Colonic mucosa (tissue), 4 donors: ENCODE measurements around the gene CCL2. TPM values are rescaled to one million over a fixed set of nuclear protein-coding genes. Genes with fewer than 3 reads are reported as not detected.

Experiments used
- DNase-seq: peaks from one replicate; pipeline ENCODE4 v3.0.0-alpha.2; 2020
- H3K27ac ChIP-seq: fragments of 200-600 bp; one replicate; pipeline ENCODE4 v1.8.0; 2021
- H3K27me3 ChIP-seq: fragments of 200-600 bp; one replicate; pipeline ENCODE4 v1.8.0; 2021
- H3K36me3 ChIP-seq: fragments of 200-600 bp; one replicate; pipeline ENCODE4 v1.8.0; 2021
- H3K4me1 ChIP-seq: fragments of 200-600 bp; one replicate; pipeline ENCODE4 v1.8.0; 2021; ENCODE audit warnings: mild to moderate bottlenecking
- H3K4me3 ChIP-seq: fragments of 200-600 bp; one replicate; pipeline ENCODE4 v1.8.0; 2021
- H3K9ac ChIP-seq, 2 donors: one replicate each; pipeline ENCODE4 v1.7.0; 2013; ENCODE audit warnings: control low read depth in 2 of 2, low read depth in 2 of 2, low read length in 2 of 2
- H3K9me3 ChIP-seq: fragments of 200-600 bp; one replicate; pipeline ENCODE4 v1.8.0; 2021
- intact Hi-C: fragments of 100-400 bp; cut with DNase I; formaldehyde crosslinking; loops from one replicate; pipeline ENCODE4 v1.14.1; 2022
- total RNA-seq, 2 donors: library from RNA; stranded (reverse); fragmentation: NEBNext Ultra II Directional in 1 of 2; extraction: Animal tissue kit (Norgen Biotek cat#: 25700) in 1 of 2; gene quantifications; one replicate each; pipeline ENCODE4 v1.2.1, GENCODE V29; 2021
- TF ChIP-seq, protein P1 (sequence below): fragments of 200-600 bp; IDR thresholded peaks from one replicate; pipeline ENCODE4 v1.8.0; 2022; ENCODE audit warnings: antibody characterized with exemption, mild to moderate bottlenecking
- donor health status: healthy.
- donor health status: DM: no; HTN: no; CAD: no.
- donor health status: DM: no; HTN: no; CAD: no.

CCL2 gene
- total RNA-seq, 2 donors from 2014 or later = 4.2 to 96.2 TPM

GRCh38 chr17:34219405-34219804 lies 35.7 kb upstream of the CCL2 start:
- no peaks in the 10 kb centered on the region for H3K9me3 ChIP-seq
- H3K27me3 ChIP-seq = no peaks in the 10 kb centered on the region
- H3K4me1 ChIP-seq = no peaks in the 10 kb centered on the region
- H3K4me3 ChIP-seq = no peak overlapping the region
- intact Hi-C loops = no loop called here
- TF ChIP-seq, protein P1, sequence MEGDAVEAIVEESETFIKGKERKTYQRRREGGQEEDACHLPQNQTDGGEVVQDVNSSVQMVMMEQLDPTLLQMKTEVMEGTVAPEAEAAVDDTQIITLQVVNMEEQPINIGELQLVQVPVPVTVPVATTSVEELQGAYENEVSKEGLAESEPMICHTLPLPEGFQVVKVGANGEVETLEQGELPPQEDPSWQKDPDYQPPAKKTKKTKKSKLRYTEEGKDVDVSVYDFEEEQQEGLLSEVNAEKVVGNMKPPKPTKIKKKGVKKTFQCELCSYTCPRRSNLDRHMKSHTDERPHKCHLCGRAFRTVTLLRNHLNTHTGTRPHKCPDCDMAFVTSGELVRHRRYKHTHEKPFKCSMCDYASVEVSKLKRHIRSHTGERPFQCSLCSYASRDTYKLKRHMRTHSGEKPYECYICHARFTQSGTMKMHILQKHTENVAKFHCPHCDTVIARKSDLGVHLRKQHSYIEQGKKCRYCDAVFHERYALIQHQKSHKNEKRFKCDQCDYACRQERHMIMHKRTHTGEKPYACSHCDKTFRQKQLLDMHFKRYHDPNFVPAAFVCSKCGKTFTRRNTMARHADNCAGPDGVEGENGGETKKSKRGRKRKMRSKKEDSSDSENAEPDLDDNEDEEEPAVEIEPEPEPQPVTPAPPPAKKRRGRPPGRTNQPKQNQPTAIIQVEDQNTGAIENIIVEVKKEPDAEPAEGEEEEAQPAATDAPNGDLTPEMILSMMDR = no peak
- H3K9ac ChIP-seq = no peak overlapping the region
- no peak overlapping the region for H3K27ac ChIP-seq
- DNase-seq = no peak
- no peaks in the 10 kb centered on the region for H3K36me3 ChIP-seq

DNA sequence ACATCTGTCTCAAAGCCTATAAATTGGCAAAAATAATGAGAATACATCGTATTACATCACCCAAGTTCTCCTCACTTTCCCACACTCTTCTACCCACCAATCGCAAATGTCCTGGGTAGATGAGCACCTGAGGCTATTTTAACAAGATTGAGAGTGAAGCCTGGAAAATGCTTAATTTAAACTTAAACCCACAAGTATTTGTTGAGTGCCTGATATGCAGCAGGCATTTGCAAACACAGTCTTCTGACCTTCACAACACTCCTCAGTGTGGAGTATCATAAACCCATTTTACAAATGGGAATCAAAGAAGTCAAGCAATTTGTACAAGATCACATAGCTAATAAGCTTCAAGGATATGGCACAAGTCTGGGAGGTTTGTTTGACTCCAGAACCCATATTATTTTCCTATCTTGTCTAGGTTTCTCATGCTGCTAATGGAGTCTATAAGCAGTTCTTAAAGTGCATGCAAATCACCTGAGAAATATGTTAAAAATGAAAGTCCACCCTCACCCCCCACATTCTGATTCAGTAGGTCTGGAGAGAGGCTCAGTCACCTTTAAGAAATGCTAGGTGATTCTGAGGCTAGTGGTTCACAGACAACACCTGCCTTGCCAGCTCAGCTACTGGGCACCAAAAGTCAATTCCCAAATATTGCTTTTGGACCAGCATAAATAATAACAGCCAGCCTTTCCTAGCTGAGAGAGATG lies 34.9 kb upstream of the CCL2 start:
- no peaks in the 10 kb centered on the region for H3K4me1 ChIP-seq
- no peaks in the 10 kb centered on the region for H3K36me3 ChIP-seq
- TF ChIP-seq, protein P1 = no peak
- no peak overlapping the region for H3K4me3 ChIP-seq
- DNase-seq = no peak
- H3K9ac ChIP-seq = no peak overlapping the region
- intact Hi-C loops = no loop called here
- no peaks in the 10 kb centered on the region for H3K9me3 ChIP-seq
- no peaks in the 10 kb centered on the region for H3K27me3 ChIP-seq
- no peak overlapping the region for H3K27ac ChIP-seq

DNA sequence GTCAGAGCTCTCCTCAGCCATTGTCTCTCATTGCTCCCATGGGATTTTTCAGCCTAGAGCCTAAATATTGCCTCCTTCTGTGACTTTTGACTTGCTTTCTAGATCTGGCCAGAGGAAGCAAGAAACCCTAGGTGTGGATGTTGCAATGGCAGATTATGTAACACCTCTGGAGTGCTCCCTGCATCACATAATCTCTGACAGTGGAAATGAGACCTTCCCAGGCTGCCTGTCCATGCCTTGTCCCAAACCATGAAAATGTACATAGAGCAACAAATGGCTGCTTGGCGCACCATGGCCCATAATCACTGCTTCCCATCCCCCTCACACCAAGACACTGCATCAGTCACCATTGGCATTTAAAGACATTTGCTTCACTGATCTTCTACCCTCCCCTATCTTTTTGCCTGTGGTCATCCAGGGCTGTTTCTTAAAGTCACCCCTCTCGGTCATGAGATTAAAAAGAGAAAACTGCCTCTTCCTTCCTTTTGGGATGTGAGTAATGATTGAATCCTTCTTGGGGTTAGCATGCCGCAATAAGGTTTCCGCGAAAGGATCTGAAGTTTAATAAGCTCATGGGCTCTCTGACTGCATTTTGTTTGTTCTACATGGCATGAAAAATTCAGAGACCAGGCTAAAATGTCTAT lies 34.2 kb upstream of the CCL2 start:
- intact Hi-C loops = no loop called here
- Histone ChIP-seq H3K4me1 (no peaks in the 10 kb centered on the region), H3K36me3 (no peaks in the 10 kb centered on the region), H3K9me3 (no peaks in the 10 kb centered on the region), H3K27me3 (no peaks in the 10 kb centered on the region), H3K9ac (no peak overlapping the region), H3K4me3 (no peak overlapping the region), H3K27ac (no peak overlapping the region)
- no peak for DNase-seq
- TF ChIP-seq, protein P1 = no peak

GRCh38 chr17:34221411-34221810 lies 33.7 kb upstream of the CCL2 start:
- Histone ChIP-seq H3K27ac (no peak overlapping the region), H3K4me3 (no peak overlapping the region), H3K4me1 (no peaks in the 10 kb centered on the region), H3K9ac (no peak overlapping the region), H3K36me3 (no peaks in the 10 kb centered on the region), H3K27me3 (no peaks in the 10 kb centered on the region), H3K9me3 (no peaks in the 10 kb centered on the region)
- no peak for DNase-seq
- TF ChIP-seq, protein P1 = no peak
- intact Hi-C loops = no loop called here

GRCh38 chr17:34222722-34223497 lies 32.2 kb upstream of the CCL2 start:
- no peaks in the 10 kb centered on the region for H3K4me1 ChIP-seq
- H3K9me3 ChIP-seq = no peaks in the 10 kb centered on the region
- H3K36me3 ChIP-seq = no peaks in the 10 kb centered on the region
- H3K27me3 ChIP-seq = no peaks in the 10 kb centered on the region
- no peak for DNase-seq
- TF ChIP-seq, protein P1 = no peak
- no peak overlapping the region for H3K9ac ChIP-seq
- intact Hi-C loops = no loop called here
- no peak overlapping the region for H3K27ac ChIP-seq
- H3K4me3 ChIP-seq = no peak overlapping the region
